H1 (cell line): Measurements from ENCODE around the gene GLE1. TPM values are rescaled to one million over a fixed set of nuclear protein-coding genes. Genes with fewer than 3 reads are reported as not detected.

ENCODE experiments used
- KDM1A ChIP-seq: fragments of 200-600, 300-600 bp; sonication (generic); IDR thresholded peaks from 2 replicates; pipeline ENCODE4 v1.7.1; 2016; ENCODE audit warnings: mild to moderate bottlenecking, low read length, borderline replicate concordance
- polyA plus RNA-seq, 7 experiments: library from polyadenylated mRNA; depleted of rRNA in 3 of 7; stranded (reverse) in 5 of 7; unstranded in 2 of 7; fragments of >200 nt in 5 of 7; fragments of 200-250 nt in 2 of 7; gene quantifications; 1 replicate in 5 of 7; 2 replicates in 1 of 7; 4 replicates in 1 of 7; pipeline versions ENCODE4 v1.2.1 to v1.2.3, GENCODE V29; 2011 to 2013; ENCODE audit warnings: missing spikeins in 2 of 7, mixed read lengths in 2 of 7
- total RNA-seq: library from RNA; stranded (reverse); fragmentation: NEBNext Ultra II Directional; extraction: Animal tissue kit (Norgen Biotek cat#: 25700); gene quantifications from 2 replicates; pipeline ENCODE4 v1.2.1, GENCODE V29; 2021

GLE1 gene
- total and polyA plus RNA-seq, 2 of the 8 experiments (the other 6 are each of a cell fraction or from before 2014, with no cell fraction given), result 9.6 to 14.9 TPM

GRCh38 chr9:128550226-128550625 lies 45.7 kb downstream of the GLE1 start (continued):
- TF ChIP-seq KDM1A, result no peak
- TF ChIP-seq, all 59 proteins: peak for 0
